ENCODE data around the gene ZNF555. TPM values are rescaled to one million over a fixed set of nuclear protein-coding genes. Genes with fewer than 3 reads are reported as not detected.

The ZNF555 gene
- total RNA-seq, 4 donors from 2014 or later = 1.9 to 5.5 (median 2.7) TPM

- Histone ChIP-seq H3K4me1 (no peaks in the 10 kb centered on the region), H3K27me3 (no peaks in the 10 kb centered on the region), H3K27ac (no peak overlapping the region), H3K4me3 (no peak overlapping the region), H3K9me3 (no peaks in the 10 kb centered on the region), H3K36me3 (peaks cover 0 to 36% of the 10 kb centered on the region in 2 donors)
- TF ChIP-seq CTCF (IDR thresholded peaks at IDR 0.05 in 4 of 5, conservative IDR thresholded peaks at IDR 0.05 in 1 of 5) (no peak), POLR2A (IDR thresholded peaks at IDR 0.05) (no peak)
- DNase-seq (no peak), ATAC-seq (no peak)
- intact Hi-C loops (cut with DNase I; ENCODE audit: low total_unique reads) (no loop called here), in situ Hi-C loops (cut with MboI; ENCODE audit: low sequenced_read_pairs in 4 of 4) (no loop called here)
Observed at GRCh38 chr19:2806736-2807378, 34.4 kb upstream of the ZNF555 start.

GRCh38 chr19:2807379-2808128 is 33.7 kb upstream of the ZNF555 start:
- ATAC-seq (no peak), DNase-seq (no peak)
- H3K27ac ChIP-seq = no peak overlapping the region
- H3K9me3 ChIP-seq = no peaks in the 10 kb centered on the region
- H3K4me3 ChIP-seq = no peak overlapping the region
- H3K36me3 ChIP-seq = peaks cover 0 to 36% of the 10 kb centered on the region in 2 donors
- intact Hi-C loops (cut with DNase I; ENCODE audit: low total_unique reads) (no loop called here), in situ Hi-C loops (cut with MboI; ENCODE audit: low sequenced_read_pairs in 4 of 4) (no loop called here)
- no peaks in the 10 kb centered on the region for H3K27me3 ChIP-seq
- TF ChIP-seq POLR2A (IDR thresholded peaks at IDR 0.05) (no peak), CTCF (IDR thresholded peaks at IDR 0.05 in 4 of 5, conservative IDR thresholded peaks at IDR 0.05 in 1 of 5) (no peak)
- no peaks in the 10 kb centered on the region for H3K4me1 ChIP-seq

GRCh38 chr19:2808129-2808941 is 32.9 kb upstream of the ZNF555 start:
- Histone ChIP-seq H3K4me1 (no peaks in the 10 kb centered on the region), H3K27ac (no peak overlapping the region), H3K9me3 (no peaks in the 10 kb centered on the region), H3K4me3 (no peak overlapping the region), H3K36me3 (peaks cover 0 to 36% of the 10 kb centered on the region in 2 donors), H3K27me3 (no peaks in the 10 kb centered on the region)
- intact Hi-C loops (cut with DNase I; ENCODE audit: low total_unique reads) (no loop called here), in situ Hi-C loops (cut with MboI; ENCODE audit: low sequenced_read_pairs in 4 of 4) (no loop called here)
- ATAC-seq (no peak), DNase-seq (no peak)
- TF ChIP-seq CTCF (IDR thresholded peaks at IDR 0.05 in 4 of 5, conservative IDR thresholded peaks at IDR 0.05 in 1 of 5) (no peak), POLR2A (IDR thresholded peaks at IDR 0.05) (no peak)

- TF ChIP-seq POLR2A (IDR thresholded peaks at IDR 0.05) (no peak), CTCF (IDR thresholded peaks at IDR 0.05 in 4 of 5, conservative IDR thresholded peaks at IDR 0.05 in 1 of 5) (no peak)
- Histone ChIP-seq H3K4me3 (no peak overlapping the region), H3K4me1 (no peaks in the 10 kb centered on the region), H3K27me3 (no peaks in the 10 kb centered on the region), H3K36me3 (peaks cover 0 to 36% of the 10 kb centered on the region in 2 donors), H3K27ac (no peak overlapping the region), H3K9me3 (no peaks in the 10 kb centered on the region)
- DNase-seq = no peak
- intact Hi-C loops (cut with DNase I; ENCODE audit: low total_unique reads) (no loop called here), in situ Hi-C loops (cut with MboI; ENCODE audit: low sequenced_read_pairs in 4 of 4) (no loop called here)
- ATAC-seq = no peak
Observed at GRCh38 chr19:2809387-2810140, 31.7 kb upstream of the ZNF555 start.
